ENCODE measurements around the gene SIGLECL1. TPM values are rescaled to one million over a fixed set of nuclear protein-coding genes. Genes with fewer than 3 reads are reported as not detected.
"Not testable (repeated sequence)": the region's sequence is repeated elsewhere in the genome, so short reads cannot be mapped to it uniquely, and the experiment has no call there.

Gene SIGLECL1
- total RNA-seq (0.05 TPM), polyA plus RNA-seq (0.09 TPM)
- long read RNA-seq, donor 1, result 0 reads
- long read RNA-seq, donor 2, result 0 reads
- long read RNA-seq, donor 3, result 0 reads
- long read RNA-seq, donor 4, result 0 reads
- long read RNA-seq, donor 5, result 0 reads
- long read RNA-seq, donor 6, result 0 reads
- long read RNA-seq, donor 7, result 0 reads
- long read RNA-seq, donor 8, result 0 reads
- long read RNA-seq, donor 9, result 0 reads
- long read RNA-seq, donor 10, result 0 reads

DNA sequence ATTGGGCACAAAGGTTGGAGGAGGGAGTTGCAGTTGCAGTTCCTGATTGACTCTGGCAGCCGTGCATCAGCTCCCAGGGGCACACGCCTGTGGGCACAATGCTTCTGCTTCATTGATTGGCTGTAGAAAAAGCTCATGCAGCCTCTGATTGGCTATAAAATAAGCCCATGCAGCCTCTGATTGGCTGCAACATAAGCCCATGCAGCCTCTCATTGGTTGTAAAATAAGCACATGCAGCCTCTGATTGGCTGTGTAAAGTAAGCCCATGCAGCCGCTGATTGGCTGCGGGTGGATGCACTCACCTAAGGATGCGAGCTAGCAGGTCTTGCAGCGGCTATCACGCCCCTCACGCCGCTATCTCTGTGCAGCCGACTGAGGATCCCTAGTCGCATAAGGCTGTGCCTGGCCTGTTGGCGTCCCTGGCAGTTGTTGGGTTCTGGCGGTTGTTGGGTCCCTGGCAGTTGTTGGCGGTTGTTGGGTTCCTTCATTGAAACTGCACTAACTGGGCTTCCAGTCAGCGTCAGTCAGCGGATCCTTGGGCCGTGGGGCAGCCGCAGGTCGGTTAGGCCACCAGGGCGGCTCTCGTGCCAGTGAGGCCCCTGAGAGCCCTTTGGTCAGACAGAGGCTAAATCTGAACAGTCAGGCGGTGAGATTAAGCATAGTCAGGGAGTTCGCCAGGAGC is at the start of gene SIGLECL1:
Gene SIGLECL1, plus strand, starts transcription at position 295 of the 682 bp plus-strand sequence. CDS start 12,993 bp downstream, outside the sequence.
- H3K27ac ChIP-seq (ENCODE audit: low read depth in 1 of 2, low read length in 1 of 2), result no peak within 1 kb of the TSS
- no peaks in the 10 kb centered on the region for H3K36me3 ChIP-seq (ENCODE audit: control insufficient read depth in 2 of 2, insufficient read depth in 2 of 2, low read length in 1 of 2)
- H3K9me3 ChIP-seq (ENCODE audit: control insufficient read depth in 2 of 2, insufficient read depth in 1 of 2, low read length in 1 of 2), result peaks cover 0 to 8% of the 10 kb centered on the region in 2 donors
- H3K4me3 ChIP-seq (ENCODE audit: low read length in 2 of 2), result no peak within 1 kb of the TSS
- WGBS, result 98% methylated on average over 23 of the region's 23 CpGs
- H3K27me3 ChIP-seq (ENCODE audit: control insufficient read depth in 2 of 2, insufficient read depth in 1 of 2, low read length in 1 of 2), result no peaks in the 10 kb centered on the region
- H3K4me1 ChIP-seq (ENCODE audit: control insufficient read depth in 2 of 2, insufficient read depth in 2 of 2, low read length in 2 of 2), result peaks cover 0 to 4% of the 10 kb centered on the region in 2 donors
- DNase-seq (ENCODE audit: low read depth in 6 of 9, low spot score in 9 of 9), result no peak

DNA sequence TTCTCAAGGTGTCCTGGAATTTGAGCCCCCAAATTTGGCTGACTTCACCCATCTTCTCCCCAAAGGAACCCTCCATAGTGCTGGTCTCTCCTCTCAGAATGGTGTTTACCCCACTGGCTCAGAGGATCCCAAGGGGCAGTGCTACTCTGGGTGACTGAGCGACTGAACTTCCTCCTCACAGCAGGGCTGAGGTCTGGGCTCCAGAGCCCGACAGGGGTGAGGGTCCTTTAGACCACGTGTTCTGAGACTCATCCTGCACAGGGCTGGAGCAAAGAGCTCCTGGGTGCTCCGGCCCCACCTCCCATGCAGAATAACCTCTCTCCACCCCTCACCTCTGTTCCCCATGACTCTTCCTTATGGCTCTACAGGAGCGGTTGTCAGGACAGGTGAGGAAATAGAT is 49.2 kb upstream of the SIGLECL1 start:
- Histone ChIP-seq H3K4me1 (ENCODE audit: control insufficient read depth in 2 of 2, insufficient read depth in 2 of 2, low read length in 2 of 2) (no peaks in the 10 kb centered on the region), H3K4me3 (ENCODE audit: low read length in 2 of 2) (no peak overlapping the region), H3K9me3 (ENCODE audit: control insufficient read depth in 2 of 2, insufficient read depth in 1 of 2, low read length in 1 of 2) (no peaks in the 10 kb centered on the region), H3K36me3 (ENCODE audit: control insufficient read depth in 2 of 2, insufficient read depth in 2 of 2, low read length in 1 of 2) (no peaks in the 10 kb centered on the region), H3K27me3 (ENCODE audit: control insufficient read depth in 2 of 2, insufficient read depth in 1 of 2, low read length in 1 of 2) (no peaks in the 10 kb centered on the region), H3K27ac (ENCODE audit: low read depth in 1 of 2, low read length in 1 of 2) (no peak overlapping the region)
- no peak for DNase-seq (ENCODE audit: low read depth in 6 of 9, low spot score in 9 of 9)
- WGBS, result 62% methylated on average over 5 of the region's 5 CpGs

DNA sequence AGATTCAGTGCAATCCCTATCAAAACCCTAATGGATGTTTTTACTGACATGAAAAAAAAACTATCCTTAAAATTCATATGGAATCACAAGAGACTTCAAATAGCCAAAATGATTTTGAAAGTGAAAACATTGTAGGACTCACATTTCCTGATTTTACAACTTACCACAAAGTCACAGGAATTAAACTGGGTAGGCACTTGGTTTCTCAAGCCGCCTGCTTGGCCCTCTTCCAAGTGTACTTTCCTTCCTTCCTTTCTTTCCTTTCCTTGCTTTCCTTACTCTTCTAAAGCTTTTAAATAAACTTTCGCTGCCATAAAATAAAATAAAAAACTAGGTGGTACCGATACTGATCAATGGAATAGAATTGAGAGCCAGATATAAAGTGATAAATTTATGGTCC is 47.0 kb upstream of the SIGLECL1 start:
- no peaks in the 10 kb centered on the region for H3K36me3 ChIP-seq (ENCODE audit: control insufficient read depth in 2 of 2, insufficient read depth in 2 of 2, low read length in 1 of 2)
- no peak overlapping the region for H3K27ac ChIP-seq (ENCODE audit: low read depth in 1 of 2, low read length in 1 of 2)
- H3K27me3 ChIP-seq (ENCODE audit: control insufficient read depth in 2 of 2, insufficient read depth in 1 of 2, low read length in 1 of 2), result no peaks in the 10 kb centered on the region
- no peaks in the 10 kb centered on the region for H3K9me3 ChIP-seq (ENCODE audit: control insufficient read depth in 2 of 2, insufficient read depth in 1 of 2, low read length in 1 of 2)
- WGBS, result 37% methylated on average over 3 of the region's 3 CpGs
- no peaks in the 10 kb centered on the region for H3K4me1 ChIP-seq (ENCODE audit: control insufficient read depth in 2 of 2, insufficient read depth in 2 of 2, low read length in 2 of 2)
- no peak overlapping the region for H3K4me3 ChIP-seq (ENCODE audit: low read length in 2 of 2)
- no peak for DNase-seq (ENCODE audit: low read depth in 6 of 9, low spot score in 9 of 9)

DNA sequence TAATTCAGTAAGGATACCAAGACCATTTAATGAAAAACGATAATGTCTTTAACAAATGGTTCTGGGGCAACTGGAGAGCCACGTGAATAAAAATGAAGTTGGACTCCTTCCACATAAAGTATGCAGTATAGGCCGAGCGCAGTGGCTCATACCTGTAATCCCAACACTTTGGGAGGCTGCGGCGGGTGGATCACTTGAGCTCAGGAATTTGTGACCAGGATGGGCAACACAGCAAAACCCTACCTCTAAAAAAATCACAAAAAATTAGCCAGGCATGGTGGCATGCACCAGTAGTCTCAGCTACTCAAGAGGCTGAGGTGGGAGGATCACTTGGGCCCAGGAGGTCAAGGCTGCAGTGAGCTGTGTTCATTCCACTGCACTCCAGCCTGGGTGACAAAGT is 46.6 kb upstream of the SIGLECL1 start:
- Histone ChIP-seq H3K36me3 (ENCODE audit: control insufficient read depth in 2 of 2, insufficient read depth in 2 of 2, low read length in 1 of 2) (no peaks in the 10 kb centered on the region), H3K9me3 (ENCODE audit: control insufficient read depth in 2 of 2, insufficient read depth in 1 of 2, low read length in 1 of 2) (no peaks in the 10 kb centered on the region), H3K27me3 (ENCODE audit: control insufficient read depth in 2 of 2, insufficient read depth in 1 of 2, low read length in 1 of 2) (no peaks in the 10 kb centered on the region), H3K4me1 (ENCODE audit: control insufficient read depth in 2 of 2, insufficient read depth in 2 of 2, low read length in 2 of 2) (no peaks in the 10 kb centered on the region), H3K4me3 (ENCODE audit: low read length in 2 of 2) (no peak overlapping the region), H3K27ac (ENCODE audit: low read depth in 1 of 2, low read length in 1 of 2) (no peak overlapping the region)
- WGBS, result 82% methylated on average over 6 of the region's 6 CpGs
- DNase-seq (ENCODE audit: low read depth in 6 of 9, low spot score in 9 of 9), result no peak

DNA sequence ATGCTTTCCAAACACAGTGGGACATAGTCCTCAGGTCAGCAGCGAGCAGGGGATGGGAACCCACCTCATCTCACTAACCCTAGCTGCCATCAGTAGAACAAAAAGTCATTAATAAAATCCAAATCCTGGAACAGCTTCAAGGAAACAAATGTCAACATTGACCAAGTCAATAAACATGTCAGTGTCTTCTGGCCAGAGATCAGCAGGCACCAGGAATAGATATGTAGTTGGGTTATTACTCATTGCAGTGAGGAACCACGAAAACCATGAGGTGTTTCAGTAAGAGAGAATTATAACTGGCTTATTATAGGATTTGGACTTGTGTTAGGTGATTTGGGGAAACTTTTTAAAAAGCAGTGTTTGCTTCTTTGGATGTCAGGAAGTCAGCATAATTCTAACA is 43.1 kb upstream of the SIGLECL1 start:
- no peaks in the 10 kb centered on the region for H3K27me3 ChIP-seq (ENCODE audit: control insufficient read depth in 2 of 2, insufficient read depth in 1 of 2, low read length in 1 of 2)
- H3K4me1 ChIP-seq (ENCODE audit: control insufficient read depth in 2 of 2, insufficient read depth in 2 of 2, low read length in 2 of 2), result no peaks in the 10 kb centered on the region
- H3K27ac ChIP-seq (ENCODE audit: low read depth in 1 of 2, low read length in 1 of 2), result no peak overlapping the region
- H3K9me3 ChIP-seq (ENCODE audit: control insufficient read depth in 2 of 2, insufficient read depth in 1 of 2, low read length in 1 of 2), result no peaks in the 10 kb centered on the region
- H3K36me3 ChIP-seq (ENCODE audit: control insufficient read depth in 2 of 2, insufficient read depth in 2 of 2, low read length in 1 of 2), result no peaks in the 10 kb centered on the region
- no peak for DNase-seq (ENCODE audit: low read depth in 6 of 9, low spot score in 9 of 9)
- 90% methylated on average over 2 of the region's 2 CpGs for WGBS
- no peak overlapping the region for H3K4me3 ChIP-seq (ENCODE audit: low read length in 2 of 2)

DNA sequence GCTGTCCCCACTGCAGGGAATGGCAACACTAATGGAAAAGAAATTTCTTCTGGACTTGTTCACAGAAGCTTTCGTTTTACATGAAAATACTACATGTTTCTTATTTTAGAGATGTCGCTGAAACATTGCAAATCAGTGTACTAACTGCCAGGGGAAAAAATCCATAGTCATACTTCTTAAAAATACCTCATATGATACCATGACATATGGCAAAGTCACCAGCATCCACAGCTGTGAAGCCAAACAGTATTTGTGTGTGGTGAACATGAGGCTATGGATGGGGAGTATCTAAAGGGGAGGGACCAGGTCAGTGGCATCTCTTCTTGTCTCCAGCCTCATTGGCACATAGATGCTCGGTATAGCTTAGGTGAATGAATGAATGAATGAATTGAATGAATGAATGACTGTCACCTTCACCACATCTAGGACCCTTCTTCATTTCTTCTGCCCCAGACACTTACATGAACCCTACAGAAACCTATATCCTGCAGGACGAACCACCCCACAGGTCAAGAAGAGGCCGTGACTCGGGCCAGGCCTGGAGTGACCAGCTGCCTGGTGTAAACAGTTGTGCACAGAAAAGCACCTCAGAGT is 40.6 kb upstream of the SIGLECL1 start:
- no peak for DNase-seq (ENCODE audit: low read depth in 6 of 9, low spot score in 9 of 9)
- Histone ChIP-seq H3K4me1 (ENCODE audit: control insufficient read depth in 2 of 2, insufficient read depth in 2 of 2, low read length in 2 of 2) (no peaks in the 10 kb centered on the region), H3K27ac (ENCODE audit: low read depth in 1 of 2, low read length in 1 of 2) (no peak overlapping the region), H3K9me3 (ENCODE audit: control insufficient read depth in 2 of 2, insufficient read depth in 1 of 2, low read length in 1 of 2) (no peaks in the 10 kb centered on the region), H3K27me3 (ENCODE audit: control insufficient read depth in 2 of 2, insufficient read depth in 1 of 2, low read length in 1 of 2) (no peaks in the 10 kb centered on the region), H3K36me3 (ENCODE audit: control insufficient read depth in 2 of 2, insufficient read depth in 2 of 2, low read length in 1 of 2) (no peaks in the 10 kb centered on the region), H3K4me3 (ENCODE audit: low read length in 2 of 2) (no peak overlapping the region)
- 91% methylated on average over 6 of the region's 6 CpGs for WGBS

DNA sequence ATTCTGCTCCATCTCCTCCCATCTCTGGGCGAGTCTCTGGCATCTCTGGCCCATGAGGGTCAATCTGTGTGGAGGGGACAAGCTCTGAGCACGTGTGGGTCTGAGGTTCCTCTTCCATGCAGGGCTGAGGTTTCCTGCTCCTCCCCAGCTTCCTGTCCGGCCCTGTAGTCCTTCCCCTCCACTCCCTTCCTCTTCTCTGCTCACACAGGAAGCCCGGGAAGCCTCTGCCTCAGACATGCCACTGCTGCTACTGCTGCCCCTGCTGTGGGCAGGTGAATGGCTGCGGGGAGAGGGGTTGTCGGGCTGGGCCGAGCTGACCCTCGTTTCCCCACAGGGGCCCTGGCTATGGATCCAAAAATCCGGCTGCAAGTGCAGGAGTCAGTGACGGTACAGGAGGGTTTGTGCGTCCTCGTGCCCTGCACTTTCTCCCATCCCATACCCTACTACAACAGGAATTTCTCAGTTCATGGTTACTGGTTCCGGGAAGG is 40.0 kb upstream of the SIGLECL1 start:
- not testable (repeated sequence) for H3K27ac ChIP-seq (ENCODE audit: low read depth in 1 of 2, low read length in 1 of 2)

DNA sequence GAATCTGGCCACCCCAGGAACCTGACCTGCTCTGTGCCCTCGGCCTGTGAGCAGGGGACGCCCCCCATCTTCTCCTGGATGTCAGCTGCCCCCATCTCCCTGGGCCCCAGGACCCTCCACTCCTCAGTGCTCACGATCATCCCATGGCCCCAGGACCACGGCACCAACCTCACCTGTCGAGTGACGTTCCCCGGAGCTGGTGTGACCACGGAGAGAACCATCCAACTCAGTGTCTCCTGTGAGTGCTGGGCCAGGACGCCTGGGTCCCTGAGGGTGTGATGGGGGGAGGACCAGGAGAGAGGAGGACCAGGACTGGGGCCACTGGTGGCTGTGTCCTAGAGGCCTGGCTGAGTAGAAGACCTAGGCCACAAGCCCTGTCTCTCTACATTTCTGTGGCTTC is 39.0 kb upstream of the SIGLECL1 start:
- Histone ChIP-seq H3K9me3 (ENCODE audit: control insufficient read depth in 2 of 2, insufficient read depth in 1 of 2, low read length in 1 of 2) (no peaks in the 10 kb centered on the region), H3K27ac (ENCODE audit: low read depth in 1 of 2, low read length in 1 of 2) (no peak overlapping the region), H3K36me3 (ENCODE audit: control insufficient read depth in 2 of 2, insufficient read depth in 2 of 2, low read length in 1 of 2) (no peaks in the 10 kb centered on the region), H3K27me3 (ENCODE audit: control insufficient read depth in 2 of 2, insufficient read depth in 1 of 2, low read length in 1 of 2) (no peaks in the 10 kb centered on the region), H3K4me3 (ENCODE audit: low read length in 2 of 2) (no peak overlapping the region), H3K4me1 (ENCODE audit: control insufficient read depth in 2 of 2, insufficient read depth in 2 of 2, low read length in 2 of 2) (no peaks in the 10 kb centered on the region)
- no peak for DNase-seq (ENCODE audit: low read depth in 6 of 9, low spot score in 9 of 9)
- WGBS, result 92% methylated on average over 9 of the region's 9 CpGs

More for the DNA sequence above, 40.0 kb upstream of the SIGLECL1 start:
- H3K9me3 ChIP-seq (ENCODE audit: control insufficient read depth in 2 of 2, insufficient read depth in 1 of 2, low read length in 1 of 2); H3K36me3 ChIP-seq (ENCODE audit: control insufficient read depth in 2 of 2, insufficient read depth in 2 of 2, low read length in 1 of 2); DNase-seq (ENCODE audit: low read depth in 6 of 9, low spot score in 9 of 9); H3K4me3 ChIP-seq (ENCODE audit: low read length in 2 of 2); H3K27me3 ChIP-seq (ENCODE audit: control insufficient read depth in 2 of 2, insufficient read depth in 1 of 2, low read length in 1 of 2); H3K4me1 ChIP-seq (ENCODE audit: control insufficient read depth in 2 of 2, insufficient read depth in 2 of 2, low read length in 2 of 2): not testable (repeated sequence)
- 43% methylated on average over 13 of the region's 13 CpGs for whole genome bisulfite sequencing

DNA sequence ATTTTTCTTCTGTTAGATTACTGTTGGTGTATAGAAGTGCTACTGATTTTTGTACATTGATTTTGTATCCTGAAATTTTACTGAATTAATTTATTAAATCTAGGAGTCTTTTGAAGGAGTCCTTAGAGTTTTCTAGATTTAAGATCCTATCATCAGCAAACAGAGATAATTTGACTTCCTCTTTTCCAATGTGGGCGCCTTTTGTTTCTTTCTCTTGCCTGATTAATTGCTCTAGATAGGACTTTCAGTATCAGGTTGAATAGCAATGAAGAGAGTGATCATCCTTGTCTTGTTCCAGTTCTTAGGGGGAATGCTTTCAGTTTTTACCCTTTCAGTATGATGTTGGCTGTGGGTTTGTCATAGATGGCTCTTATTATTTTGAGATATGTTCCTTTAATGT is 31.6 kb upstream of the SIGLECL1 start:
- Histone ChIP-seq H3K9me3 (ENCODE audit: control insufficient read depth in 2 of 2, insufficient read depth in 1 of 2, low read length in 1 of 2) (no peaks in the 10 kb centered on the region), H3K4me3 (ENCODE audit: low read length in 2 of 2) (no peak overlapping the region), H3K27ac (ENCODE audit: low read depth in 1 of 2, low read length in 1 of 2) (no peak overlapping the region), H3K27me3 (ENCODE audit: control insufficient read depth in 2 of 2, insufficient read depth in 1 of 2, low read length in 1 of 2) (no peaks in the 10 kb centered on the region), H3K4me1 (ENCODE audit: control insufficient read depth in 2 of 2, insufficient read depth in 2 of 2, low read length in 2 of 2) (no peaks in the 10 kb centered on the region), H3K36me3 (ENCODE audit: control insufficient read depth in 2 of 2, insufficient read depth in 2 of 2, low read length in 1 of 2) (no peaks in the 10 kb centered on the region)
- DNase-seq (ENCODE audit: low read depth in 6 of 9, low spot score in 9 of 9), result no peak
- WGBS, result 25% methylated on average over 1 of the region's 1 CpG

Data from thymus (tissue), 14 donors.